Subcutaneous adipose tissue (tissue), 4 donors: ENCODE results near the gene XRCC4. TPM values are rescaled to one million over a fixed set of nuclear protein-coding genes. Genes with fewer than 3 reads are reported as not detected.

ENCODE experiments used
- total RNA-seq, 4 donors: library from RNA; depleted of rRNA; stranded (reverse); fragments of >200 nt; gene quantifications; one replicate each; pipeline ENCODE4 v1.1.0, GENCODE V29; 2016
- TF ChIP-seq, protein P1 (sequence below): fragments of 450-650 bp; IDR thresholded peaks from one replicate; pipeline ENCODE4 v1.5.1; 2016; ENCODE audit warnings: low read depth, mild to moderate bottlenecking, control low read depth, antibody characterized with exemption, moderate library complexity

The XRCC4 gene
- total RNA-seq, 4 donors from 2014 or later: 6.6 to 18.1 (median 13.5) TPM

DNA sequence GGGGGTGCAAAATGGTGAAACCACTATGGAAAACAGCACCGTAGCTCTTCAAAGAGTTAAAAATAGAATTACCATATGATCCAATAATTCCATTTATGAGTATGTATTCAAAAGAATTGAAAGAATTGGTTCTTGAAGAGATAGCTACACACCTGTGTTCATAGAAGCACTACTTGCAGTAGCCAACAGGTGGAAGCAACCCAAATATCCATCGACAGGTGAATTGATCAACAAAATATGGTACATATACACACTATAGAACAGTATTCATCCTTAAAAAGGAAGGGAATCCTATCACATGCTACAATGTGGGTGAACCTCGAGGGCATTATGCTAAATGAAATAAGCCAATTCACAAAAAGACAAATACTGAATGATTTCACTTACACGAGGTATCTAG lies 308.5 kb downstream of the XRCC4 start:
- TF ChIP-seq, protein P1, sequence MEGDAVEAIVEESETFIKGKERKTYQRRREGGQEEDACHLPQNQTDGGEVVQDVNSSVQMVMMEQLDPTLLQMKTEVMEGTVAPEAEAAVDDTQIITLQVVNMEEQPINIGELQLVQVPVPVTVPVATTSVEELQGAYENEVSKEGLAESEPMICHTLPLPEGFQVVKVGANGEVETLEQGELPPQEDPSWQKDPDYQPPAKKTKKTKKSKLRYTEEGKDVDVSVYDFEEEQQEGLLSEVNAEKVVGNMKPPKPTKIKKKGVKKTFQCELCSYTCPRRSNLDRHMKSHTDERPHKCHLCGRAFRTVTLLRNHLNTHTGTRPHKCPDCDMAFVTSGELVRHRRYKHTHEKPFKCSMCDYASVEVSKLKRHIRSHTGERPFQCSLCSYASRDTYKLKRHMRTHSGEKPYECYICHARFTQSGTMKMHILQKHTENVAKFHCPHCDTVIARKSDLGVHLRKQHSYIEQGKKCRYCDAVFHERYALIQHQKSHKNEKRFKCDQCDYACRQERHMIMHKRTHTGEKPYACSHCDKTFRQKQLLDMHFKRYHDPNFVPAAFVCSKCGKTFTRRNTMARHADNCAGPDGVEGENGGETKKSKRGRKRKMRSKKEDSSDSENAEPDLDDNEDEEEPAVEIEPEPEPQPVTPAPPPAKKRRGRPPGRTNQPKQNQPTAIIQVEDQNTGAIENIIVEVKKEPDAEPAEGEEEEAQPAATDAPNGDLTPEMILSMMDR: no peak

DNA sequence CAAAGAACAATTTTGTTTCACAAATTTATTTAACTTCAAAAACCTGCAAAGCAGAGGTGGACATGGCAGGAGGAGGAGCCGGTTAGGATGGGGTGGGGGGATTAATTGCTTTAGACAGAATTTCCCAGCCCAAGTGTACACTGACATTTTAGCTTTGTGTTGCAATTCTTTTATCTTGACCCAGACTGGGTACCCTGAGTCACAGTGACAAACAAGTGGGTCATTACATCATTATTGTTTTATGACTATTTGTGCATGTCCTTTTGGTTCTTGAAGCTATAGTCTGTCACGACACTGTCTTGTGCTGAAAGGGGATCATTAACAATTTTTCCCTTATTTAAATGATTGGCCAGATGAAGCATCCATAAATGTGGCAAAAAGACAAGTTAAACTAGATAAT lies 309.7 kb downstream of the XRCC4 start:
- TF ChIP-seq, protein P1: no peak

DNA sequence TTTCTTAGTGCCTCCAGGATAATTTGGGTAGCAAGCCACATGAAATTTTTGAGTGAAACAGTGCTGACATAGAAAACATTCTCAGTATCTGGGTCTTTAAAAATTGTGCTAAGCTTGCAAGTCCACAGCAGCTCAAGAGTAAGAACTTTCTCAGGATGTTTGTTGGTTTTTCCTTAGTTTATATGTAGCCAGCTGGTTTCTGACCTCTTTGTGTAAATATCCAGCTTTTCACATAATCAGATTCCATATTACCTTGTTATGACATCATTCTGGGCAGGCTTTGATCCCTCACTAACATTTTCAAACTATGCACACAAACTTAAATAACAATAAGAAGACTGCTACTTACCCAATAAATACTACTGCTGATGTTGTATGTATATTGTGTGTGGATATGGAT lies 311.3 kb downstream of the XRCC4 start:
- TF ChIP-seq, protein P1: no peak

- TF ChIP-seq, protein P1: no peak
These were observed 315.6 kb downstream of the XRCC4 start for GRCh38 chr5:83392766-83393503.

GRCh38 chr5:83393504-83393866 lies 316.1 kb downstream of the XRCC4 start:
- TF ChIP-seq, protein P1: no peak

DNA sequence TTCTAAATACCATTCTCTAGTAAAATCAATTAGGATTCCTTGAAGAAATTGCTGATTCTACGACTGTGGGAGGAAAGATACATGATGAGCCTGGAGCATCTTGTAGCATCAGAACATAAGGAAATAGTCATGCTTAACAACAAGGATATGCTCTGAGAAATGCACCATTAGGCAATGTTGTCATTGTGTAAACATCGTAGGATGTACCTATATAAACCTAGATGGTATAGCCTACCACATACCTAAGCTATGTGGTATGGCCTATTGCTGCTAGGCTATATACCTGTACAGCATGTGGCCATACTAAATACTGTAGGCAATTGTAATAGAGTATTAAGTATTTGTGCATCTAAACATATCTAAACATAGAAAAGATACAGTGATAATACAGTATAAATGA lies 316.8 kb downstream of the XRCC4 start:
- TF ChIP-seq, protein P1: no peak

DNA sequence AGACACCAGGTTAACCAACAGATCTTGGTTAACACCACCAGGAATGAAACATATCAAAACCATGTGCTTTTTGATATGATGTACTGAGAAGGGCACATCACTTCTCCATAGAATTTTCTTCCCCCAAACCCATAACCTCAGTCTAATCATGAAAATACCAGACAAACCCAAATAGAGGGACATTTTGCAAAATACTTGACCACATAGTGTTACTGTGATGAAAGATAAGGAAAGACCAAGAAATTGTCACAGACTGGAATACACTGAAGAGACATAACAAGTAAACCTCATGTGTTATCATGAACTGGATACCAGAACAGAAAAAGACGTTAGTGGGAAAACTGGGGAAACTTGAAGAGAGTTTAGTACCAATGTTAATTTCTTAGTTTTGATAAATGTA lies 319.3 kb downstream of the XRCC4 start:
- TF ChIP-seq, protein P1: no peak
